ENCODE data around the gene PNCK.

The PNCK gene

DNA sequence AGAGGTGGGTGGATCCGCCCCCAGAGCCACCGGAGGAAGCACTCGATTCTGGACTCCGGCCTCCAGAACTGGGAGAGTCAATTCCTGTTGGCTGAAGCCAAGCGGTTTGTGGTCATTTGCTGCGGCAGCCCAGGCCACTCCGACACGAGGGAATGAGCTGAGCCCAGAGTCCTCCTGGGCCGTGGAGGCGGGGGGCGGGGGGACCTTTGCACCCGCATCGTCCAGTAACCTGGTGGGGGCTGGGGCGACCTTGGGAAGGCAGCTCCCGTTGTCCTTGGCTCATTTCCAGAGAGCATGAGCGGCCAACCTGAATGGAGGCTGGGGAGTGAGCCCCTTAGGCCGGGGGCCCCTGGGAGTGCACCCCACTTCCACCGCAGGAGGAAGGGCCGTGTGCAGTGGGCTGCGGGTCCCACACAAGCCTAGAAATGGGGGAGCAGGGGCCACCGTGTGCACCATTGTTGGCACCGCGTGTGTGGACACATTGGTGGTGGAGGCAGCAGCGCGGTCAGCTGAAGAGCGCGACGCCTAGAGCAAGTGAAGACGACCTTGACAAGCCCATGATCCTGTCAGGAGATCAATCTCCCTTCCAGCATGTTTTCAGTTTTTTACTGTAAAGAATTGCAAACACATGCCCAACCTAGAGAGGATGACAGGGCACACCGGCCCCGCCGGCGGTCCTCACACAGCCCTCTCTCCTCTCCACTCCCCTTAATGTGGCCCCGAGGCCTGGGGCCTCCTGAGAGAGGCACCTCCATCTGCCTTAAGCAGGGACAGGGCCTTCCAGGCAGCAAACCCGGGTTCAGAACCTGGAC lies 46.5 kb downstream of the PNCK start:
- DNase-seq = no peak

DNA sequence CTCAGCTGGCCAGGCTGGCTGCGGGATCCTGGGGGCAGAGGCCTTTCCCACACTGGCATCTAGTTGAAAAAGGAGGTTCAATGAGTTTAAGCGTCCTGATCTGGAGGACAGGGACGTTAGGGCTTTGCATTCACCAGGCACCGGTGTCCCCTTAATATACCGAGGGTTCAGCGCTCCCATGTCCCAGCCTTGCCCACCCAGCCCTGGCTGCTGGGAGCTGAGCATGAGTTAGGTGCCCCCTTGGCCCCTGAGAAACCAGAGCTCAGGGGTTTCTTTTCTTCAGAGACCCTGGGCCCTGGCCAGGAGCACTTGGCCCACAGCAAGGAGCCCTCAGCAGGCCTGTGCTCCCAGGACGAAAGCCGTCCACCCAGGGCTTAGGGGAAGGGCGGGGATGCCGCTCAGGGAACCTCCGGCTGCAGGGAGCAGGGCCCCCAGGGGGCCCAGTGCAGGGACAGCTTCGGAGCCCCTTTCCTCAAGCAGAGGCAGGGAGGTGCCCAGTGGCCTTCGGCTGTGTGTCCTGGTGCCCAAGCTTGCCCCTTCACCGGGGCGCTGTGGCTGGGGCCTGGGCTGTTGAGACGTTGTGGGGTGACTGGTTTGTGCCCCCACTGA lies 47.5 kb downstream of the PNCK start:
- no peak for DNase-seq

DNA sequence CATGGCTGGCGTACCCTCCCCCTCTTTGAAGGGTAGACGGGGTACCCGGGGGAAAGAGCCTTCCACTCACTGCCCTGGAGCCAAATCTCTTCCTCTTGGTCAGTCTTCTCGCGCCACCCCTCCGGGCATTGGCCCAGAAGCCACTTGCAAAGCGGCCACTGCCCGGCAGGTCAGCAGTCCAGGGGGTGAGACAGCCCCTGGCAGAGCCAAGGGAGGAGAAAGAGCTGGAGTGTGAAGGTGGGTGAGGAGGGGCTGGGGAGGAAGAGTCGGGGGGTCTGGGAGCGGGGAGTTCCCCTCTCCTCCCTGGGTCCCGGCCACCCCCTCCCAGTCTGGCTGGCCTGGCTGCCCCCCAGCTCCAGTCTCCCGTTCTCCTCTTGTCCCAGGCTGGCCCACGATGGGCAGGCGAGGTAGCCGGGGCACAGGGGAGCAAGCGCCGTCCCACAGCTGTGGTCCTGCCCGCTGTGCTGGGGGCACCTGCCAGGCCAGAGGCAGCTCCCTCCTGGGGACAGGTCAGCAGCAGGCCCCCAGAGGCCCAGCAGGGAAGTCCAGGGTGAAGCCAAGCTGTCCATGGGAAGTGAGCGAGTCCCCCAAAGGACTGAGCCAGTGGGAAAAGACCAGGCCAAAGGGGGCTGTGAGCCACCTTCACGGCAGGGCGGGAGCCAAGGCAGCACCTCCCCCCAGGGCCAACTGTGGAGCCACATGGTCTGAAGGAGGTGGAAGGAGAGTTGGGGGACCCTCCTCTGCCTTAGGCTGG lies 48.2 kb downstream of the PNCK start:
- DNase-seq = no peak

DNA sequence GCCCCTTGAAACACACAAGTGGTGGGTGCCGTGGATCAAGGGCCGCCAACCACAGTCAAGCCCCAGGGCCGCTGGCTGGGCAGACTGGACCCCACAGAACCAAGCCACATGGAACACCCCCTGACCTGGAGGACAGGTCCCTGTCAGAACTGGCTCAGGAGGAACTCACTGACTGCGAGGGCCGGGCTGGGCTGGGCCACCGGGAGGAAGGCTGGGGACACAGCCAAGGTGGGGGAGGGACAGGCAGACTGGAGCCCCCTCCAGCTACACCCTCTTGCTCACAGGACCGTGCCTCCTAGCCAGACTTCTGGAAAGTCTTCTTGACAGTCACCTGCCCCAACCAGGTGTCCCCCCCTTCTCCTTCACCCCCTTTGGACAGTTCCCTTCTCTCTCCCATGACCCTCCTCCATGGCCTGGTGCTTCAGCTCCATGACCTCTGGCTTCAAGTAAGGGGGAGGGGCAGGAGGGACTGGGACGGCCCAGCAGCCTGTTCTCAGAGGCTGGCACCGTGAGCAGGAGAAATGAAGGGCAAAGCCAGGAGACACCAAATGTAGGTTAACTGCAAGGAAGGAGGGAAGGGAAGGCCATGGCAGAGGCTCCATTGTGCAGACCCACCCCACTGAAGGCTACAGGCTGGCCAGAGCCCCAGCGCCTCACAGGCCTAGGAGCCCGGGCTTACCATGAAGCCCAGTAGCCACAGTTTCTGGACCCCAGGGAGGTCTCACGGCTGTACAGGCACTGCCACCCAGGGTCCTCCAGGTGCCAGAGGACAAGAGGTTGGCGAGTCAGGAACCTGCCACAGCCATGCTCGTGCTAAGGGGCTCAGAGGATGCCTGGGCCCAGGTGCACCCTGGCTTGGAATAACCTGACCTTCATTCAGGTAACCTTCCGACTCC lies 49.2 kb downstream of the PNCK start:
- no peak for DNase-seq

DNA sequence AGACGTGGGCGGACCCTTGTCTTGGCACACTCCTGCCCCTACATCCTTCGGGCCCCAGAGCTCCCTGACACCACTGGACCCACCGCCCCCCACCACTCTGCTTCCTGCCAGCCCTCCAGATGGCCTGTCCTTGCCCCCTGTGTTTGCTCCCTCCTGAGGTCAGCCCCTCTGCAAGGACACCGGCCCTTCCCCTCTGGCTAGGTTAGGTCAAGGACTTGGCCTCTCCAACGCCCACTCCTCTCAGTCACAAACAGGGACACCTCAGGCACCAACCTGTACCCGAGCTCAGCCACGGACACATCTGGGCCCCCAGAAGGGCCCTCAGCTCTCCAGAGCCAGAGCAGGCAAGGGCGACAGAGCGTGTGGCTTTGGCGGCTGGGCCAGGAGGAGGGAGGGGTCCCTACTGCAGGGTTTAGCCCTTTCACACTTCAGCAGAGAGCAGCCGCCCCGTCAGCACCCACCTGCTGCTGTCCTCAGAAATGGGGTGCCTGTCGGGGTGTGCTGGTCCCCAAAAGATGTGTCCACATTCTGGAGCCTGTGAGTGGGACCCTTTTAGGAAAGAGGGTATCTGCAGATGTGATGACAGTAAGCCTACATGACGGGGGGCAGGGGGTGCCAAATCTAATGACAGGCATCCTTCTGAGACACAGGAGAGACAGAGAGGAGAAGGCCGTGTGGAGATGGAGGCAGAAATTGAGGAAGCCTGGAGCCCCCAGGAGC lies 50.1 kb downstream of the PNCK start:
- no peak for DNase-seq

DNA sequence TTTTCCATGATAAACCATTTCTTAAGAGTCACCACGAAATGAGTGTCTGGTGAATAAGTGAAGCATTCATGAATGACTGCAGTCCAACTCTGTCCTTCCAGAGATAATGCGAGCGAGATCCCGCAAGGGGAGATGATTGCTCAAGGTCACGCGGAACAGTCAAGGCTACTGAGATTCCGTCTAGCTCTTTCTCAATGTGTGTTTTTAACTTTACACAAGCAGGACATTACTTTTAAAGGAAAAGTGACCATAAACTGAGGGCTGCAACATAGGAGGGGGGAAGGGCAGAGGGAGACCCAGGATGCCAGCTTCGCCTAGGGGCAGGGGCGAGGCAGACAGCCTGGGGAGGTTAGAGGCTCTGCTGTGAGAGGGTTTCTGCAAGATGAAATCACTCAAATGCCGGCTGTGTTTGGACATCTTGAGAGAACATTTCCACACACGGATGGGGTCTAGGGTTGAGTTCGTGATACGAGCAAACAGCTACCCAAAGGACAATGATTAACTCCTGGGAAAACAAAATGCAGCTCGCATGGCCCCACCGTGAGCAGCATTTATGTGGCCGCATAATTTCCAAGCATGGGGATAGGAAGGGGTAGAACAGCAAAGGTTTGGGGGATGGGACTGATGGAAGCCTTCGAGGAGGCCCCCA lies 50.8 kb downstream of the PNCK start:
- DNase-seq = no peak

DNA sequence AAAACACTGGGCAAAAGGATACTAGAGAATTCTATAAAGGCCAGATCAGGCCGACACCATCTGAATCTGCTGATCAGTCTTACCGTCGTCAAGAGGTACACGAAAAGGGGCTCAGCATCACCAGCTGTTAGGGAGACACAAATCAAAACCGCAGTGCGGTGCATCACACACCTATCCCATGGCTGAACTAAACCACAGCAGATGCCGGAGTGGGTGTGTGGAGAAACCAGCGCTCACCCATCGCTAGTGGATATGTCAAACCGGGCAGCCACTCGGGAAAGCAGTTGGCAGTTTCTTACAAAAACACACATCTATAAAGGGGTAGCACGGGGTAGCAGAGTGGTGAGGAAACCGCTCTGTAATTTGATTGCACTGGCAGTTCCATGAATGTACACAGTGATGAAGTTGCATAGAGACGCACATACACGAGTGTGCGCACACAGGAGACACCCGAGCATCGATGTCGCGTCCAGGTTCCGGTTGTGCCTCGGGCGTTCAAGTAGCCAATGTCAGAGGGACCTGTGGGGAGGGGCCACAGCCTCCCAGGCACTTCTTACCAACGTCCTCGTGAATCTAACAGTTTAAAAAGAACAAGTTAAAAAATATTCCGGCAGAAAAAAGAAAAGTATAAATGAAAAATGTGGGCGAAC lies 51.5 kb downstream of the PNCK start:
- no peak for DNase-seq

DNA sequence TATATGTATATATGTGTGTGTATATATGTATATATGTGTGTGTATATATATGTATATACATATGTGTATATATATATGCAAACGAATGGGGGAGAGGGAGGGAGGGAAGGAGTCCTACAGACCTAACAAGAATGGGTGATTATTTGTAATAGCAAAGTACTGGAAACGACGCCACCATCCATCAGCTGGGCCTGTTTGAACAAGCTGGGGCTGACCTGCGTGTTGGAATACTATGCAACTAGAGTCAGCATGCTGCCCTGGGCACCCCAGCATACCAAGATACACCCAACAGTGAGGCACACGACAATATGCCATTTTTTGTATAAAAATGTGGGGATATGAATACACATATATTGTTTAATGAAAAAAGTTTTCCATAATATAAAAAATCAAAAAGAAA lies 53.0 kb downstream of the PNCK start:
- DNase-seq = no peak

Measured in NCI-H1694 (cell line).